ENCODE data around the gene ZGPAT.

DNA sequence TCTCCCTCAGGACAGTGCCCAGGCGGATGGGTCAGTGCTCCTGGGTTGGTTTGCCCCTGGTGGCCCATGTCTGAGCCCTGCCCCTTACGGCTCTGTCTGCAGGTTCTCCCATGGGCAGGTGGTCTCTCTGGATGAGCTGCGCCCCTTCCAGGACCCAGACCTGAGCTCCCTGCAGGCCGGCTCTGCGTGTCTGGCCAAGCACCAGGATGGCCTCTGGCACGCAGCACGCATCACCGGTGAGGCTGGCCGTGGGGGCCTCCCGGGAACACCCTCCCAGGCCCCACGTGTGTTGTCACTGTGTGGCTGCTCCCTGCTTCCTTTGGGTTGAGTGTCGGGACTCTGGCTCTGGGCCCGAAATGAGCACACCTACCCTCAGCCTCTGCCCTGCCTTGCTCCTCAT is 25.3 kb downstream of the ZGPAT start:
- TF ChIP-seq, protein P1, sequence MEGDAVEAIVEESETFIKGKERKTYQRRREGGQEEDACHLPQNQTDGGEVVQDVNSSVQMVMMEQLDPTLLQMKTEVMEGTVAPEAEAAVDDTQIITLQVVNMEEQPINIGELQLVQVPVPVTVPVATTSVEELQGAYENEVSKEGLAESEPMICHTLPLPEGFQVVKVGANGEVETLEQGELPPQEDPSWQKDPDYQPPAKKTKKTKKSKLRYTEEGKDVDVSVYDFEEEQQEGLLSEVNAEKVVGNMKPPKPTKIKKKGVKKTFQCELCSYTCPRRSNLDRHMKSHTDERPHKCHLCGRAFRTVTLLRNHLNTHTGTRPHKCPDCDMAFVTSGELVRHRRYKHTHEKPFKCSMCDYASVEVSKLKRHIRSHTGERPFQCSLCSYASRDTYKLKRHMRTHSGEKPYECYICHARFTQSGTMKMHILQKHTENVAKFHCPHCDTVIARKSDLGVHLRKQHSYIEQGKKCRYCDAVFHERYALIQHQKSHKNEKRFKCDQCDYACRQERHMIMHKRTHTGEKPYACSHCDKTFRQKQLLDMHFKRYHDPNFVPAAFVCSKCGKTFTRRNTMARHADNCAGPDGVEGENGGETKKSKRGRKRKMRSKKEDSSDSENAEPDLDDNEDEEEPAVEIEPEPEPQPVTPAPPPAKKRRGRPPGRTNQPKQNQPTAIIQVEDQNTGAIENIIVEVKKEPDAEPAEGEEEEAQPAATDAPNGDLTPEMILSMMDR (IDR thresholded peaks at IDR 0.05; ENCODE audit: poor library complexity, severe bottlenecking), result no peak
- no peak for TF ChIP-seq RAD21 (conservative IDR thresholded peaks at IDR 0.05)
- TF ChIP-seq, protein P2, sequence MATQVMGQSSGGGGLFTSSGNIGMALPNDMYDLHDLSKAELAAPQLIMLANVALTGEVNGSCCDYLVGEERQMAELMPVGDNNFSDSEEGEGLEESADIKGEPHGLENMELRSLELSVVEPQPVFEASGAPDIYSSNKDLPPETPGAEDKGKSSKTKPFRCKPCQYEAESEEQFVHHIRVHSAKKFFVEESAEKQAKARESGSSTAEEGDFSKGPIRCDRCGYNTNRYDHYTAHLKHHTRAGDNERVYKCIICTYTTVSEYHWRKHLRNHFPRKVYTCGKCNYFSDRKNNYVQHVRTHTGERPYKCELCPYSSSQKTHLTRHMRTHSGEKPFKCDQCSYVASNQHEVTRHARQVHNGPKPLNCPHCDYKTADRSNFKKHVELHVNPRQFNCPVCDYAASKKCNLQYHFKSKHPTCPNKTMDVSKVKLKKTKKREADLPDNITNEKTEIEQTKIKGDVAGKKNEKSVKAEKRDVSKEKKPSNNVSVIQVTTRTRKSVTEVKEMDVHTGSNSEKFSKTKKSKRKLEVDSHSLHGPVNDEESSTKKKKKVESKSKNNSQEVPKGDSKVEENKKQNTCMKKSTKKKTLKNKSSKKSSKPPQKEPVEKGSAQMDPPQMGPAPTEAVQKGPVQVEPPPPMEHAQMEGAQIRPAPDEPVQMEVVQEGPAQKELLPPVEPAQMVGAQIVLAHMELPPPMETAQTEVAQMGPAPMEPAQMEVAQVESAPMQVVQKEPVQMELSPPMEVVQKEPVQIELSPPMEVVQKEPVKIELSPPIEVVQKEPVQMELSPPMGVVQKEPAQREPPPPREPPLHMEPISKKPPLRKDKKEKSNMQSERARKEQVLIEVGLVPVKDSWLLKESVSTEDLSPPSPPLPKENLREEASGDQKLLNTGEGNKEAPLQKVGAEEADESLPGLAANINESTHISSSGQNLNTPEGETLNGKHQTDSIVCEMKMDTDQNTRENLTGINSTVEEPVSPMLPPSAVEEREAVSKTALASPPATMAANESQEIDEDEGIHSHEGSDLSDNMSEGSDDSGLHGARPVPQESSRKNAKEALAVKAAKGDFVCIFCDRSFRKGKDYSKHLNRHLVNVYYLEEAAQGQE (IDR thresholded peaks at IDR 0.05; ENCODE audit: borderline replicate concordance), result no peak
- no peak for TF ChIP-seq EP300 (conservative IDR thresholded peaks at IDR 0.05; ENCODE audit: poor library complexity, severe bottlenecking)
- TF ChIP-seq SMC3 (conservative IDR thresholded peaks at IDR 0.05; ENCODE audit: poor library complexity), result no peak
- no peak for TF ChIP-seq POLR2AphosphoS5 (IDR thresholded peaks at IDR 0.05)
